IPS DF 4.7 (cell line): ENCODE data around the gene ZXDB.
"Not testable (repeated sequence)": the region's sequence is repeated elsewhere in the genome, so short reads cannot be mapped to it uniquely, and the experiment has no call there.

Experiments
- DNase-seq: peaks from one replicate; pipeline ENCODE4 v3.0.0-alpha.2; 2013; ENCODE audit warnings: low spot score; ENCODE audit errors: extremely low read depth

Gene ZXDB

DNA sequence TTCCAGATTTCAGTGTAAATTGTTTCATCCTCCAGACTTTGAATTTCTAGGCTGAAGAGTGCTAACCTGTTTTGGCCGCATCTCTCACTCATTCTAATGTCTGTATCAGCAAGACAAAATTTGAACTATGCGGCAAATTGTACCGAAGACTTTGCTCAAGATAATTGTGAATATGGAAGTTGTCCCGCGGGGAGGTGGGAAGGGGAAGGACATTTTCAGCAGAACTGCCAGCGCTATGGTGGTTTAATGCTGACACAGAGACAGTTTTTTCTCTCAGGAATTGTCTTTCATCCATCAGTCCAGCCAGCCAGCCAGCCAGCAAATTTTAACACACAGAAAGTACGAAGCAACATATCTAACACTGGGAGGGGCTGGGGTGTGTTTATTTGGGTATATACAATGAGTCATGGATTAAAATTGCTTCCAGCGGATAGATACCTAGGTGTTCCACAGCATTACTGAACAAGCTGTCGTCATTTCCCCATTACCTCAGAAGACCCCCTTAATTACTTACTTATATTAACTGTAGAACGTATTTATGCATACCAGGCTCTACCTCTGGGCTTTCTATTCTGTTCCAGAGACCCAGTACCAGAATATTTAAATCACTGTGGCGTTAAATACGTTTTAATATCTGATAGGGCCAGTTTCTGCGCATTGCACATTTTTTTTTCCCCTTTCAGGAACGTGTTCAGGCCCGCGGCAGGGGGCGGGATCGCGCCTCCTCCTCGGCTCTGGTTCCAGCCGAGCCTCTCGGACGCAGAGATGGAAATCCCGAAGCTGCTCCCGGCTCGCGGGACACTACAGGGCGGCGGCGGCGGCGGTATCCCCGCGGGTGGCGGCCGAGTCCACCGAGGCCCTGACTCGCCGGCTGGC lies at the start of gene ZXDB:
TSS of gene ZXDB (plus strand) at position 728 of the 876 bp plus-strand sequence. CDS start at position 766, 38 bp downstream.
- not testable (repeated sequence) for DNase-seq

DNA sequence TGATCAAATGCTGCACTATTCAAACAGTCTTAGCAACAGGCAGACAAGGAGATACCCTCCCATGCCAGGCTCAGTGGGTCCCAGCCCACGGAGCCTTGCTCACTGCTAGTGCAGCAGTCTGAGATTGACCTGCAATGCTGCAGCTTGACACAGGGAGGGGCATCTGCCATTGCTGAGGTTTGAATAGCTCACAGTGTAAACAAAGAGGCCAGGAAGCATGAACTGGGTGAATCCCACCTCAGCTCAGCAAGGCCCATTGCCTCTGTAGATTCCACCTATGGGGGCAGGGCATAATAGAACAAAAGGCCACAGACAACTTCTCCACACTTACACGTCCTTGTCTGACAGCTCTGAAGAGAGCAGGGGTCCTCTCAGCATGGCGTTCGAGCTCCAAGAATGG lies 26.6 kb upstream of the ZXDB start:
- no peak for DNase-seq

DNA sequence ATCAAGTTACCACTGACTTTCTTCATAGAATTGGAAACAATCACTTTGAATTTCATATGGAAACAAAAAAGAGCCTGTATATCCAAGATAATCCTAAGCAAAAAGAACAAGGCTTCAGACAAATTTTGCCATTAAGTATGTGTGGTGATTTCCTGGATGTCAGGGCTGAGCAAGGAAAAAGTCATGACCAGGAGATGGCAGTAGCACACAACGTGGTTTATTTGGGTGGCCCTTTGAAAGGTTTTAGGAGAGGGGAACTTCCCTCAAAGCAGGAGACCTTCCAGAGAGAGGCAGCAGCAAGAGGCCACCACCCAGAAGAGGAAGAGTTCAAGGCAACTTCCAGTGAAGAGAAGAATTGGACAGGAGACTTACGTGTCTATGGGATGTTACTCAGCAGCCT lies 18.1 kb upstream of the ZXDB start:
- DNase-seq = no peak

DNA sequence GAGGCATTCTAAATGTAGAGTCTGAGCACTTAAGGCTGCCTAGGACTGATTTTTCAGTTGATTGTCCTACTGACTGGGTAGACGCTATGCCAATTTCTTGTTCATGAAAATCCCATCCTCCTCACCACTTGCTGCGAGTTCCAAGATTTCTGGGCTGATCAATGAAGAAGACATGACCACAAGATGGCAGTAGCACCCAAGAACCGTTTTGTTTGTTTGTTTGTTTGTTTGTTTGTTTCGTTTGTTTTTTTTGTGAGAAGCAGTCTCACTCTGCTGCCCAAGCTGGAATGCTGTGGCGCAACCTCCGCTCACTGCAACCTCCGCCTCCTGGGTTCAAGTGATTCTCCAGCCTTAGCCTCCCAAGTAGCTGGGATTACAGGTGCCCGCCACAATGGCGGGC lies 8.9 kb upstream of the ZXDB start:
- not testable (repeated sequence) for DNase-seq

DNA sequence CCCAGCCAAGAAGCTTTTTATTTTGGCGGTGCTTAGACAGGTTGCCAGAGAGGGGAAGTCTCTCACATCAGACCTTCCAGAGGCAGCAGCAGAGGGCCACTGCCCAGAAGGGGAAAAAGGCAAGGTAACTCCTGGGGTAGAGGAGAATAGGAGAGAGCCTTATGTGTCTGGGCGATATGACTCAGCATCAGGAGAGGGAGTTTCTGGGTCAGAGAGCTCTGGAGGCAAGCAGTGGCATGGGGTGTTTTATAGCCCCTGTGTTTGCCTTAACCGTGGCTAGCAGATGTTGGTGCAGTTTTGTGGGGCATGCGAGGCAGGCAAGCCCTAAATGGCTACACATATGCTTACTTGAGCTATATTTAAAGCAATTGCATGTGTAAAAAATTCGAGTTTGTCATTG lies 8.3 kb upstream of the ZXDB start:
- no peak for DNase-seq

DNA sequence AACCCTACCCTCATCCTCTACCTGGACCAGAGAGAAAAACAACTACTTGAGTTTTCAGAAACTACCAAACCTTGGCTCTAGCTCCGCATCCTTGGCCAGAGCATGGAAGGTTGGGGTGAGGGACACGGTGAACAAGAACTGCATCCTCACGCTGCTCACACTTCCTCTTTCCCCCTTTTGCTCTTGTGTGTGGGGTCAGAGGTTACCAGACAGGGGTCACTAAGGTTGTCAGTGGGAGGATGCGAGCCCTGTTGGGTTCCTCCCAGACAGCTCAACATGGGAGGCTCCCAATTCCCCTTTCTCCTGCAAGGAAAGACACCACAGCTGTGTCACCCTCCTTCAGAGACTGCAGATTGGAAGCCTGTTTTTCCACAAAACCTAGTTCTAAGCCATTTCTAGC lies 5.5 kb upstream of the ZXDB start:
- DNase-seq = no peak

DNA sequence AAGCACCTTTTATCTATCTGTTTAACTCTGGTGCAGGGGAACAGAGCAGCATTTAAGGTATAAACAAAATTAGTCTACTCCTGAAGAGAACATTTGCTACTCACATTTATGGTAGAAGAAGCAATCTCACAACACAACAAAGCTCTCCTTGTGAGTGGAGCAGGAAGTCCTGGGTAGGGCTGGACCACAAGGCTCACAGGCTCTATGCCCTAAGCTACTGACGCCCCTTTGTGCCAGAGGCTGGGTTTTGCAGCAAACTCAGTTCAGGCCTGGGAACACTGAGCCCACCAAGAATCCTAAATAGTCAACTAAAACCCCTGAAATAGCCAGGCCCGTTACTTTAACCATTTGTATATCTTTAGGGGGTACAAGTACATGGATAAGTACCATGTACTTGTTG lies 4.7 kb upstream of the ZXDB start:
- no peak for DNase-seq

DNA sequence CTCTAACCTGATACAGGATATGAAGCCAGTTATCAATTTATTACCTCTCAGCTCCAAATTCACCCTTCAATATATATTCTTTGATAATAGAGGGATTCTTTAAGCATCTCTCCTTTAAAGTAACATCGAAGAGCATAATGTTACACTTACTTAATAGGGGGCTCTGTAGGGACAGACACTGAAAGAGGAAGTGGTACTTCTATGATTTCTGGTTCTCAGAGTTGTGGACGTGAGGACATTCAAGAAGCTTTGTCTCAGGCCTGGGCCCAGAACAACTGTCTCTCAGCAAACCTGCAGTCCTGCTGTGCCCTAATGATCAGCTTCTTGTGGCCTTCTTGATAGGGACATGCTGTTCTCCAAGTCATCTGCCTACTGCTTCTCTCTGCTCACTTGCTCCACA lies 4.2 kb upstream of the ZXDB start:
- DNase-seq = no peak

DNA sequence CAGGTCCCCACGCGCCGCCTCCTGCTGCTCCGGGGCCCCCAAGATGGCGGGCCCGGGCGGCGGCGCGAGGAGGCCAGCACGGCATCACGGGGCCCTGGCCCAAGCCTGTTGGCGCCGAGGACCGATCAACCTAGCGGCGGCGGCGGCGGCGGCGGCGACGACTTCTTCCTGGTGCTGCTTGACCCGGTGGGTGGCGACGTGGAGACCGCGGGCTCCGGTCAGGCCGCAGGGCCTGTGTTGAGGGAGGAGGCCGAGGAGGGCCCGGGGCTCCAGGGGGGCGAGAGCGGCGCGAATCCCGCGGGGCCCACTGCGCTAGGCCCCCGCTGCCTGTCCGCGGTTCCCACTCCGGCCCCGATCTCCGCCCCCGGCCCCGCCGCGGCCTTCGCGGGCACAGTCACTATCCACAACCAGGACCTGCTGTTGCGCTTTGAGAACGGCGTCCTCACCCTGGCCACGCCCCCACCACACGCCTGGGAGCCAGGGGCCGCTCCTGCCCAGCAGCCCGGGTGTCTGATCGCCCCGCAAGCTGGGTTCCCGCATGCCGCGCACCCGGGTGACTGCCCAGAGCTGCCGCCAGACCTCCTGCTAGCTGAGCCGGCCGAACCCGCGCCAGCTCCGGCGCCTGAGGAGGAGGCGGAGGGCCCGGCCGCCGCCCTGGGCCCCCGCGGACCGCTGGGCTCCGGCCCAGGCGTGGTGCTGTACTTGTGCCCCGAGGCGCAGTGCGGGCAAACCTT lies 516 bp downstream of the ZXDB start:
- DNase-seq = not testable (repeated sequence)

DNA sequence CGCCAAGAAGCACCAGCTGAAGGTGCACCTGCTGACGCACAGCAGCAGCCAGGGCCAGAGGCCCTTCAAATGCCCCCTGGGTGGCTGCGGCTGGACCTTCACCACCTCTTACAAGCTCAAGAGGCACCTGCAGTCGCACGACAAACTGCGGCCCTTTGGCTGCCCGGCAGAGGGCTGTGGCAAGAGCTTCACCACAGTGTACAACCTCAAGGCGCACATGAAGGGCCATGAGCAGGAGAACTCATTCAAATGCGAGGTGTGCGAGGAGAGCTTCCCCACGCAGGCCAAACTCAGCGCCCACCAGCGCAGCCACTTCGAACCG lies 1.0 kb downstream of the ZXDB start:
- not testable (repeated sequence) for DNase-seq

DNA sequence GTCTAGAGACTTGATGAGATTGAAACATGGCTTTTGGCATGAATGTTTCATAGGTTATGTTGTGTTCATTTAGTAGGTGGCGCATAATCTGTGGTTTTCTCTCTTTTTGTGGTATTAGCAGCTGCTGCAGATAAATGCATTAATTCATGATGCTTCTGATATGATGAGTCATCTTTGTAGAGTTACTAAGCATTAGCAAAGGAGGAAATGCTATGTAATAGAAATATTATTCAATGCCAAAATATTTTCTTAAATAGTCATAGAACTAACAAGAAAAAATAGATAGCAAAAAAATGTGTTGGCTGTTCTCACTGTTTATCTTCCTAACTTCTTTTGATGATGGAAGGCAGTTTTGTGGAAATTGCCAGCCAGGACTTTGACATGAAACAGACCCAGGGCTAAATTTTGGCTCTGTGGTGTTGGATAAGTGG lies 3.6 kb downstream of the ZXDB start:
- no peak for DNase-seq

DNA sequence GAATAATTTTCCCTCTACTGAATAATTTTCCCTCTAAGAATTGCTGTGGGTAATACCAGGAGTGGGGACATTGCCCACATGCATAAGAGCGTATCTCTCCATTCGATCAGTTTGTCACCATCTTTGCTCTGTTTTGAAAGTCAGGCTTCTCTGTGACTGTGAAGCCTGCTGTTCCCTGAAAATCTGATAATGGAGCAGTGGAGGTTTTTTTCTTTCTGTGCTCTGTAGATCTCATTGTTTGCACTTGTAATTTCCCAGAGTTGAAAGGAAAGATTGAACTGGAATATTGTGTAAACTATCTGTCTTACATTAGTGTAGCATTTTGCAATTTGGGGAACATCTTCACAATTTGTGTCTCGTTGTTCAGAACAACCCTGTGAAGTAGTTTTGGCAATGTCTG lies 4.3 kb downstream of the ZXDB start:
- no peak for DNase-seq

DNA sequence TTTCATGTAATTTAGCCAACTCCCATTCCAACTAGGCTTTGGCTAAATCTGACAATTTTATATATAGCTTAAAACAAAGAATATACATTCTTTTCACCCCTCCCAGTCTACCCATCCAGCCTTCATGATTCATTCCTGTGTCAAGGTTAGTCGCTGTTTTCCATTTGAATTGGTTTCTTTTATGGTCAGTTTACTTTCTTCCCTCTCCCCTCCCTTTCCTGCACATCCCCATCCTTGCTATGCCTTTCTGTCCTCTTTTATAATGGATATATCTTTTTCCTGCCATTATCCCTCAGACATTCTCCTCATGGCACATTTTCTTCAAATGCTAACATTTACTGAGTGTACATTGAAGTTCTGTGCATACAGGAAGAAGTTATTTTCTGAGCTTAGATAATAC lies 4.7 kb downstream of the ZXDB start:
- no peak for DNase-seq

DNA sequence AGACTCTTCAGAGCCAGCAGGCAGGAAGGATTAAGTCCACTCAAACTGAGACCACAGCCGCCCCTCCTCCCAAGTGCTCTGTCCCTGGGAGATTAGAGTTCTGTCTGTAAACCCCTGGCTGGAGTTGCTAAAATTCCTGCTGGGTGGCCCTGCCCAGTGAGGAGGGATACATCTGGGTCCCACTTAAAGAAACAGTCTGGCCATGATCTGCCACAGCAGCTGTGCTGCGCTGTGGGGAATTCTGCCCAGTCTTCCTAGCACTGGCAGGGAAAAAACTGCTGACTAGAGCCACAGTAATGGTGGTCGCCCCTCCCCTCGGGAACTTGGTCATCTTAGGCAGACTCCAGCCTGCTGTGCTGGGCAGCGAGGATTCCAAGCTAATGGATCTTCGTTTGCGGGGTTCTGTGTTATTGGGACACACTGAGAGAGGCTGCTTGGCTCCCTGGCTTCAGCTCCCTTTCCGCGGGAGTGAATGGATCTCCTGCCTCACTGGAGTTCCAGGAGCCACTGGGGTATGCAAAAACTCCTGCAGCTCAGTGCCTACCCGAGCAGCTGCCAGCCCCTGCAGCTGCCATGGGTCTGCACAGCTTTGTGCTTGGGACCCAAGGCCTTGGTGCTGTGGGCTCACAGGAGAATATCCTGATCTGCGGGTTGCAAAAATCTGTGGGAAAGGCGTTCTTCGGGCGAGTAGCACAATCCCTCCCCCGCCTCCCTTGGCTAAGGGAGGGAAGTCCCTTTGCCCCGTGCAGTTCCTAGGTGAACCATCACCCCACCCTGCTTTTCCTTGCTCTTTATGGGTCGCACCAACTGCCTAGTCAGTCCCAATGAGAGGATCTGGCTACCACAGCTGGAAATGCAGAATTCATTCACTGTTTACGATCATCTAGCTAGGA lies 15.7 kb downstream of the ZXDB start:
- no peak for DNase-seq

DNA sequence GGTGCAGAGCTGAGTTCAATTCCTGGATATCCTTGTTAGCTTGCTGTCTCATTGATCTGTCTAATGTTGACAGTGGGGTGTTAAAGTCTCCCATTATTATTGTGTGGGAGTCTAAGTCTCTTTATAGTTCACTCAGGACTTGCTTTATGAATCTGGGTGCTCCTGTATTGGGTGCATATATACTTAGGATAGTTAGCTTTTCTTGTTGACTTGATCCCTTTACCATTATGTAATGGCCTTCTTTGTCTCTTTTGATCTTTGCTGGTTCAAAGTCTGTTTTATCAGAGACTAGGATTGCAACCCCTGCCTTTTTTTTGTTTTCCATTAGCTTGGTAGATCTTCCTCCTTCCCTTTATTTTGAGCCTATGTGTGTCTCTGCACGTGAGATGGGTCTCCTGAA lies 21.5 kb downstream of the ZXDB start:
- DNase-seq = not testable (repeated sequence)

DNA sequence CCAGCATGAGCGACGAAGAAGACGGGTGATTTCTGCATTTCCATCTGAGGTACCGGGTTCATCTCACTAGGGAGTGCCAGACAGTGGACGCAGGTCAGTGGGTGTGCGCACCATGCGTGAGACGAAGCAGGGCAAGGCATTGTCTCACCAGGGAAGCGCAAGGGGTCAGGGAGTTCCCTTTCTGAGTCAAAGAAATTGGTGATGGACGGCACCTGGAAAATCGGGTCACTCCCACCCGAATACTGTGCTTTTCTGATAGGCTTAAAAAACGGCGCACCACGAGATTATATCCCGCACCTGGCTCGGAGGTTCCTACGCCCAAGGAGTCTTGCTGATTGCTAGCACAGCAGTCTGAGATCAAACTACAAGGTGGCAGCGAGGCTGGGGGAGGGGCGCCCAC lies 37.6 kb downstream of the ZXDB start:
- not testable (repeated sequence) for DNase-seq

DNA sequence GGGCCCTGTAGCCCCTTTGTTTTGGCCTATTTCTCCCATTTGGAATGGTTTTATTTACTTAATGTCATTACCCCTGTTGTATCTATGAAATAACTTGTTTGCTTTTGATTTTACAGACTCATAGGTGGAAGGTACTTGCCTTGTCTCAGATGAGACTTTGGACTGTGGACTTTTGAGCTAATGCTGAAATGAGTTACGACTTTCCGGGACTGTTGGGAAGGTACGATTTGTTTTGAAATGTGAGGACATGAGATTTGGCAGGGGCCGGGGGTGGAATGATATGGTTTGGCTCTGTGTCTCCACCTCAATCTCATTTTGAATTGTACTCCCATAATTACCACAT lies 48.8 kb downstream of the ZXDB start:
- DNase-seq = no peak

DNA sequence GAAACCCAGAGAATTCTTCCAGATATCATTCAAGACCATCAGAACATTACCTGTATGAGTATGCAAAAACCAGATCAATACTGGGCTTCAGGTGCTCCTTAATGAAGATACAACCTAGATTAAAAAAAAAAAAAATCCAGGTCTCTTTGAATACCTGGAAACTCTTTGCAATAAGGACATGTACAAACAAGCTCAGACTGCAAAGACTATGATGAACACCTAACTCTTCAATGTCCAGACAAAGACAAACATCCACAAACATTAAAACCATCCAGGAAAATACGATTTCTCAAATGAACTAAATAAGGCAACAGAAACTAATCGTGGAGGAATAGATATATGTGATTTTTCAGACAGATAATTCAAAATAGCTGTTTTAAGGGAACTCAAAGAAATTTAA lies 49.5 kb downstream of the ZXDB start:
- no peak for DNase-seq

DNA sequence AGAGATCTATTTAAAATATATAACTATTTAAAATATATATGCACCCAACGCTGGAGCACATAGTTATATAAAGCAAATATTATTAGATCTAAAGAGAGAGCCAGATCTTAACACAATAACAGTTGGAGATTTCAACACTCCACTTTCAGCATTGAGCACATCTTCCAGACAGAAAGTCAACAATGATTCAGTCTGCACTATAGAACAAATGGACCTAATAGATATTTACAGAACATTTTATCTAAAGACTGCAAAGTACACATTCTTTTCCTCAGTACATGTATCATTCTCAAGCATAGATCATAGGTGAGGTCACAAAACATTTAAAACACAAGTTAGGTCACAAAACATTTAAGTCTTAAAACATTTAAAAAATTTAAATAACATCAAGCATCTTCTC lies 51.9 kb downstream of the ZXDB start:
- no peak for DNase-seq

DNA sequence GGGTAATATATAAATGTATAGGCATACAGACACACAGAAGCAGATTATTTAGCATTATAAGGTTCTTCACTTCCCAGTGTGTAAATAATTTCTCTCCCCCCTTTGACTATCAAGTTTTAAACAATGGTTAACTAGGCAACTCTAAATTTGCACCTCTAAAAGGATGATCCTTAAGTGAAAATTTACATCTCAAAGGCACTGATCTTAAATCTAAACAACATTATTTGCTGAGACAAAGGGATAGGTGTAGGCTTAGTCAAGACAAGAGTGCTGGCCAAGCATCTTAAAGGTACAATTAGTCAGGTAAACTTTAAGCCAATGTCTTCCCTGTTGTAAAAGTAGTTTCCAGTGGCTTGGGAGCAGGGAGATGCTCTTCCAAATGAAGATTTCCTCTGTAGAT lies 55.2 kb downstream of the ZXDB start:
- DNase-seq = peak; percentile 5
